ENCODE data around the gene PPFIA3. TPM values are rescaled to one million over a fixed set of nuclear protein-coding genes. Genes with fewer than 3 reads are reported as not detected.

PPFIA3 gene
- polyA plus RNA-seq, 1 of the 3 experiments (the other 2 are of a cell fraction), result 5.7 TPM

- Histone ChIP-seq H3K36me3 (replicated peaks in 1 of 2; ENCODE audit: control insufficient read depth in 1 of 2, insufficient read depth in 2 of 2, low read length in 1 of 2) (no peaks in the 10 kb centered on the region), H3K27me3 (ENCODE audit: insufficient read depth) (no peaks in the 10 kb centered on the region), H3K4me2 (no peak overlapping the region), H3K4me3 (ENCODE audit: low read depth in 2 of 2, low read length in 1 of 2) (no peak overlapping the region), H3F3A (replicated peaks; ENCODE audit: insufficient read depth) (no peaks in the 10 kb centered on the region), H2AFZ (ENCODE audit: low read depth) (no peak overlapping the region), H3K9me3 (no peaks in the 10 kb centered on the region), H3K27ac (ENCODE audit: low read depth in 2 of 2, low read length in 1 of 2) (no peak overlapping the region), H3K79me2 (ENCODE audit: insufficient read depth) (no peaks in the 10 kb centered on the region), H3K9me2 (no peaks in the 10 kb centered on the region), H3K9ac (no peak overlapping the region), H3K4me1 (ENCODE audit: control insufficient read depth in 1 of 2, insufficient read depth in 2 of 2, low read depth in 1 of 2, low read length in 1 of 2) (peaks cover 10 to 11% of the 10 kb centered on the region in 2 experiments; a peak in 2 of 4 replicates), H4K20me1 (ENCODE audit: insufficient read depth) (no peaks in the 10 kb centered on the region)
- peak; percentile 12 for DNase-seq
- TF ChIP-seq NRF1 (IDR thresholded peaks at IDR 0.05; ENCODE audit: low read depth, low read length) (no peak), RCOR1 (IDR thresholded peaks at IDR 0.05; ENCODE audit: low read length) (no peak), JUND (IDR thresholded peaks at IDR 0.05) (no peak), YY1 (IDR thresholded peaks at IDR 0.05; ENCODE audit: low read depth) (no peak)
- 85% methylated on average over 15 of the region's 16 CpGs for WGBS (ENCODE audit: low lambda C conversion rate)
- CTCF ChIA-PET, result interaction anchor here (1.1 to 2.4 kb wide), 6 partner anchors 12 to 70 kb away, joined by 3 to 9 read pairs (median 6); partner anchors contain the start of gene LIN7B
- POLR2A ChIA-PET, result interaction anchor here (1.3 kb wide), 1 partner anchor 10 kb away, joined by 3 read pairs; no protein-coding TSS in a partner anchor
Observed at GRCh38 chr19:49129238-49129583, 9.9 kb downstream of the PPFIA3 start.

GRCh38 chr19:49130325-49130724 is 11.0 kb downstream of the PPFIA3 start:
- no peaks in the 10 kb centered on the region for H3K36me3 ChIP-seq (replicated peaks in 1 of 2; ENCODE audit: control insufficient read depth in 1 of 2, insufficient read depth in 2 of 2, low read length in 1 of 2)
- TF ChIP-seq CHD2 (IDR thresholded peaks at IDR 0.05; ENCODE audit: low read length, partially characterized antibody) (no peak), TEAD4 (IDR thresholded peaks at IDR 0.05; ENCODE audit: borderline replicate concordance, insufficient read depth) (no peak), ELF1 (IDR thresholded peaks at IDR 0.05) (no peak), TAF1 (IDR thresholded peaks at IDR 0.05; ENCODE audit: borderline replicate concordance, low read depth, low read length) (no peak), JUND (IDR thresholded peaks at IDR 0.05) (no peak), SMC3 (IDR thresholded peaks at IDR 0.05; ENCODE audit: low read depth, low read length) (no peak), GATA2 (CRISPR knock-in tag; IDR thresholded peaks at IDR 0.05) (no peak), MXI1 (IDR thresholded peaks at IDR 0.05; ENCODE audit: low read depth, low read length) (no peak), RCOR1 (IDR thresholded peaks at IDR 0.05; ENCODE audit: low read length) (no peak), GABPA (IDR thresholded peaks at IDR 0.05; ENCODE audit: low read depth) (no peak), FOXJ3 (CRISPR knock-in tag; IDR thresholded peaks at IDR 0.05) (no peak), TCF12 (IDR thresholded peaks at IDR 0.05) (no peak), RAD21 (IDR thresholded peaks at IDR 0.05; ENCODE audit: low read length) (no peak), RXRA (IDR thresholded peaks at IDR 0.05; ENCODE audit: borderline replicate concordance, low read depth) (no peak), NFIC (IDR thresholded peaks at IDR 0.05; ENCODE audit: borderline replicate concordance) (no peak), MEF2A (IDR thresholded peaks at IDR 0.05; ENCODE audit: borderline replicate concordance, low read depth) (no peak), EP300 (IDR thresholded peaks at IDR 0.05; ENCODE audit: borderline replicate concordance in 1 of 2, low read depth in 1 of 2, low read length in 1 of 2) (no peak), FOSL2 (IDR thresholded peaks at IDR 0.05; ENCODE audit: borderline replicate concordance, low read depth) (no peak), NRF1 (IDR thresholded peaks at IDR 0.05; ENCODE audit: low read depth, low read length) (no peak)
- TF ChIP-seq, protein P1, sequence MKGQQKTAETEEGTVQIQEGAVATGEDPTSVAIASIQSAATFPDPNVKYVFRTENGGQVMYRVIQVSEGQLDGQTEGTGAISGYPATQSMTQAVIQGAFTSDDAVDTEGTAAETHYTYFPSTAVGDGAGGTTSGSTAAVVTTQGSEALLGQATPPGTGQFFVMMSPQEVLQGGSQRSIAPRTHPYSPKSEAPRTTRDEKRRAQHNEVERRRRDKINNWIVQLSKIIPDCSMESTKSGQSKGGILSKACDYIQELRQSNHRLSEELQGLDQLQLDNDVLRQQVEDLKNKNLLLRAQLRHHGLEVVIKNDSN (IDR thresholded peaks at IDR 0.05; ENCODE audit: borderline replicate concordance, low read depth), result no peak
- no peaks in the 10 kb centered on the region for H4K20me1 ChIP-seq (ENCODE audit: insufficient read depth)
- H2AFZ ChIP-seq (ENCODE audit: low read depth), result no peak overlapping the region
- H3K4me1 ChIP-seq (ENCODE audit: control insufficient read depth in 1 of 2, insufficient read depth in 2 of 2, low read depth in 1 of 2, low read length in 1 of 2), result peaks cover 10 to 11% of the 10 kb centered on the region in 2 experiments; a peak in 2 of 4 replicates
- H3K27me3 ChIP-seq (ENCODE audit: insufficient read depth), result no peaks in the 10 kb centered on the region
- H3K79me2 ChIP-seq (ENCODE audit: insufficient read depth), result no peaks in the 10 kb centered on the region
- WGBS (ENCODE audit: low lambda C conversion rate), result 96% methylated on average over 23 of the region's 24 CpGs
- H3K9ac ChIP-seq, result no peak overlapping the region
- ChIA-PET CTCF (interaction anchor here (0.7 to 2.0 kb wide), 5 partner anchors 16 to 69 kb away, joined by 4 to 9 read pairs (median 6); partner anchors contain the start of gene LIN7B), POLR2A (interaction anchor here (0.6 to 0.7 kb wide), 2 partner anchors 10 to 63 kb away, joined by 3 read pairs; no protein-coding TSS in a partner anchor)
- H3K4me2 ChIP-seq, result no peak overlapping the region
- H3K4me3 ChIP-seq (ENCODE audit: low read depth in 2 of 2, low read length in 1 of 2), result no peak overlapping the region
- DNase-seq, result no peak
- no peaks in the 10 kb centered on the region for H3K9me2 ChIP-seq
- H3F3A ChIP-seq (replicated peaks; ENCODE audit: insufficient read depth), result no peaks in the 10 kb centered on the region
- no peak overlapping the region for H3K27ac ChIP-seq (ENCODE audit: low read depth in 2 of 2, low read length in 1 of 2)
- H3K9me3 ChIP-seq, result no peaks in the 10 kb centered on the region
